Measurements from ENCODE around the gene ZNF316. TPM values are rescaled to one million over a fixed set of nuclear protein-coding genes. Genes with fewer than 3 reads are reported as not detected.

Gene ZNF316
- total RNA-seq, 2 donors from 2014 or later, result 21.4 to 29.6 TPM

DNA sequence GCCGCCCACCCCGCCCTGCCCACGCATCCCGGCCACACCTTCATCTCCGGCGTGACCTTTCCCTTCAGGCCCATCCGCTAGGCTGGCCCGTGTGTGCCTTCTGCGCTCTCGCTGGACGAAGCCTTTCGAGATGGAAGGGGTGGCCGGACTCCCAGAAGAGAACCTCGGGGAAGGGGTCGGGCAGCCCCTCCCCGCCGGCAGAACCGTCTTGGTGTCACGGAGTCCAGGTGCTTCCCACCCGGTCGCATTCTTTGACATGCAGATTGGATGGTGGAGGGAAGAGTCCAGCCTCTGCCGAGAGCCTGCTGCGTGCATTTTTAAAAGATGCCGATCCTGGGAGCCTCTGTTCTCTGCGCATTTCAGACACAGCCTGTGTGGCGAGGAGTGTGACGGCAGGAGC, 29.0 kb upstream of the ZNF316 start:
- peaks cover 4% of the 10 kb centered on the region for H3K27me3 Mint-ChIP-seq (ENCODE audit: insufficient read depth)
- Histone ChIP-seq H3K4me1 (ENCODE audit: control insufficient read depth, insufficient read depth, low read length) (no peaks in the 10 kb centered on the region), H3K9me3 (ENCODE audit: control insufficient read depth, low read length) (no peaks in the 10 kb centered on the region), H3K27ac (ENCODE audit: low read depth, low read length) (no peak overlapping the region), H3K4me3 (ENCODE audit: low read length) (no peak overlapping the region), H3K27me3 (ENCODE audit: control insufficient read depth, insufficient read depth, low read length, poor library complexity, severe bottlenecking) (no peaks in the 10 kb centered on the region), H3K9ac (ENCODE audit: extremely low read depth, low read length, poor library complexity, severe bottlenecking) (no peak overlapping the region), H3K36me3 (ENCODE audit: control insufficient read depth, insufficient read depth, low read length) (peaks cover 10% of the 10 kb centered on the region)
- H3K27ac Mint-ChIP-seq, result no peak overlapping the region
- TF ChIP-seq, protein P1, sequence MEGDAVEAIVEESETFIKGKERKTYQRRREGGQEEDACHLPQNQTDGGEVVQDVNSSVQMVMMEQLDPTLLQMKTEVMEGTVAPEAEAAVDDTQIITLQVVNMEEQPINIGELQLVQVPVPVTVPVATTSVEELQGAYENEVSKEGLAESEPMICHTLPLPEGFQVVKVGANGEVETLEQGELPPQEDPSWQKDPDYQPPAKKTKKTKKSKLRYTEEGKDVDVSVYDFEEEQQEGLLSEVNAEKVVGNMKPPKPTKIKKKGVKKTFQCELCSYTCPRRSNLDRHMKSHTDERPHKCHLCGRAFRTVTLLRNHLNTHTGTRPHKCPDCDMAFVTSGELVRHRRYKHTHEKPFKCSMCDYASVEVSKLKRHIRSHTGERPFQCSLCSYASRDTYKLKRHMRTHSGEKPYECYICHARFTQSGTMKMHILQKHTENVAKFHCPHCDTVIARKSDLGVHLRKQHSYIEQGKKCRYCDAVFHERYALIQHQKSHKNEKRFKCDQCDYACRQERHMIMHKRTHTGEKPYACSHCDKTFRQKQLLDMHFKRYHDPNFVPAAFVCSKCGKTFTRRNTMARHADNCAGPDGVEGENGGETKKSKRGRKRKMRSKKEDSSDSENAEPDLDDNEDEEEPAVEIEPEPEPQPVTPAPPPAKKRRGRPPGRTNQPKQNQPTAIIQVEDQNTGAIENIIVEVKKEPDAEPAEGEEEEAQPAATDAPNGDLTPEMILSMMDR (conservative IDR thresholded peaks at IDR 0.05), result no peak
- H3K4me3 Mint-ChIP-seq, result no peak overlapping the region
- H3K9me3 Mint-ChIP-seq, result no peaks in the 10 kb centered on the region
- no peak for DNase-seq
- H3K36me3 Mint-ChIP-seq (ENCODE audit: low read depth), result peaks cover 45% of the 10 kb centered on the region
- no peaks in the 10 kb centered on the region for H3K4me1 Mint-ChIP-seq
- 94 to 98% methylated on average over 24 to 27 of the region's 27 CpGs for WGBS, 2 experiments (ENCODE audit: insufficient coverage in 1 of 2, insufficient read length in 1 of 2)

DNA sequence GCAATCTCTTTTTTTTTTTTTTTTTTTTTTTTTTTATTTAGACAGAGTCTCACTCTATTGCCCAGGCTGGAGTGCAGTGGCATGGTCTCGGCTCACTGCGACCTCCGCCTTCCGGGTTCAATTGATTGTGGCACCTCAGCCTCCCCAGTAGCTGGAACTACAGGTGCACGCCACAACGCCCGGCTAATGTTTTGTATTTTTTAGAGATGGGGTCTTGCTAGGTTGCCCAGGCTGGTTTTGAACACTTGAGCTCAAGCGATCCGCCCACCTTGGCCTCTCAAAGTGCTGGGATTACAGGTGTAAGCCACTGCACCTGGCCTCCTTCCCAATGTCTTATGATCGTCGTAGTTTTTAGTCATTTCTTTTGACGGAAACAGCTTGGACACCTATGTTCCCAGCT, 28.3 kb upstream of the ZNF316 start:
- H3K27ac ChIP-seq (ENCODE audit: low read depth, low read length), result no peak overlapping the region
- no peaks in the 10 kb centered on the region for H3K9me3 ChIP-seq (ENCODE audit: control insufficient read depth, low read length)
- Mint-ChIP-seq H3K4me1 (peaks cover 5% of the 10 kb centered on the region), H3K27ac (no peak overlapping the region), H3K36me3 (ENCODE audit: low read depth) (peaks cover 40% of the 10 kb centered on the region), H3K4me3 (no peak overlapping the region), H3K27me3 (ENCODE audit: insufficient read depth) (peaks cover 4% of the 10 kb centered on the region), H3K9me3 (no peaks in the 10 kb centered on the region)
- 95 to 96% methylated on average over 12 of the region's 12 CpGs for WGBS, 2 experiments (ENCODE audit: insufficient coverage in 1 of 2, insufficient read length in 1 of 2)
- H3K9ac ChIP-seq (ENCODE audit: extremely low read depth, low read length, poor library complexity, severe bottlenecking), result no peak overlapping the region
- peaks cover 7% of the 10 kb centered on the region for H3K36me3 ChIP-seq (ENCODE audit: control insufficient read depth, insufficient read depth, low read length)
- TF ChIP-seq, protein P1 (conservative IDR thresholded peaks at IDR 0.05), result no peak
- peaks cover 2% of the 10 kb centered on the region for H3K4me1 ChIP-seq (ENCODE audit: control insufficient read depth, insufficient read depth, low read length)
- no peaks in the 10 kb centered on the region for H3K27me3 ChIP-seq (ENCODE audit: control insufficient read depth, insufficient read depth, low read length, poor library complexity, severe bottlenecking)
- H3K4me3 ChIP-seq (ENCODE audit: low read length), result no peak overlapping the region
- DNase-seq, result no peak

DNA sequence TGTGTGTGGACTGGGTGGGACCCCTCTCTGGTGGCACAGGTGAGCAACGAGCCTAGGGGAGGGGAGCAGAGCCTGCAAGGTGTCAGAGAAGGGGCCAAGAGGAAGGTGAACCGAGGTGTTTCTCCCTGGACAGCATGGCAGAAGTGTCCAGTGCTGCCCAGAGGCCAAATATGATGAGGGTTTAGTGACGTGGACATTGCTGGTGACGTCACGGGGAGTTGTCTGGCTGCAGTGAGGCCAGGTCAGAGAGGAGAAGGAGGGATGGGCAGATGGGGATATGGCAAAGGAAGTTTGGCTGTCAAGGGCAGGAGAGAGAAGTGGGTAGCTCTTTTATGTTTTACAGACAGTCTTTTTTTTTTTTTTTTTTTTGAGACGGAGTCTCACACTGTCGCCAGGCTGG, 24.3 kb upstream of the ZNF316 start:
- TF ChIP-seq, protein P1 (conservative IDR thresholded peaks at IDR 0.05), result no peak
- no peak for DNase-seq
- Mint-ChIP-seq H3K27ac (no peak overlapping the region), H3K9me3 (no peaks in the 10 kb centered on the region), H3K4me1 (peaks cover 15% of the 10 kb centered on the region), H3K4me3 (no peak overlapping the region), H3K36me3 (ENCODE audit: low read depth) (peaks cover 17% of the 10 kb centered on the region), H3K27me3 (ENCODE audit: insufficient read depth) (peaks cover 4% of the 10 kb centered on the region)
- 91 to 100% methylated on average over 5 to 7 of the region's 7 CpGs for WGBS, 2 experiments (ENCODE audit: insufficient coverage in 1 of 2, insufficient read length in 1 of 2)
- Histone ChIP-seq H3K36me3 (ENCODE audit: control insufficient read depth, insufficient read depth, low read length) (no peaks in the 10 kb centered on the region), H3K4me1 (ENCODE audit: control insufficient read depth, insufficient read depth, low read length) (peaks cover 7% of the 10 kb centered on the region), H3K27ac (ENCODE audit: low read depth, low read length) (no peak overlapping the region), H3K9ac (ENCODE audit: extremely low read depth, low read length, poor library complexity, severe bottlenecking) (no peak overlapping the region), H3K4me3 (ENCODE audit: low read length) (no peak overlapping the region), H3K9me3 (ENCODE audit: control insufficient read depth, low read length) (no peaks in the 10 kb centered on the region), H3K27me3 (ENCODE audit: control insufficient read depth, insufficient read depth, low read length, poor library complexity, severe bottlenecking) (no peaks in the 10 kb centered on the region)

Measured in endodermal cell (in vitro differentiated cells).